GM10248 (cell line): ENCODE measurements around the gene TRIM41.

ENCODE experiments used
- CTCF ChIA-PET: fragments of 300-600 bp; sonication (Branson Sonifier 250); formaldehyde crosslinking; extraction: SDS; loops from one replicate; lab custom pipeline; 2021; ENCODE audit warnings: antibody characterized with exemption; lab: Yijun Ruan, JAX
- POLR2A ChIA-PET: fragments of 350-650 bp; sonication (Branson Sonifier 250); formaldehyde crosslinking; extraction: SDS; loops from one replicate; lab custom pipeline; 2020; ENCODE audit warnings: antibody characterized with exemption; lab: Yijun Ruan, JAX
- DNase-seq: peaks from one replicate; pipeline ENCODE4 v3.0.0; 2012; ENCODE audit errors: extremely low spot score
- CTCF ChIP-seq: IDR thresholded peaks from 2 replicates; pipeline ENCODE4 v1.5.1; 2012; ENCODE audit warnings: mild to moderate bottlenecking, low read depth; ENCODE audit errors: extremely low read depth, missing control alignments, control extremely low read depth

The TRIM41 gene

GRCh38 chr5:181230551-181230950, 7.5 kb downstream of the TRIM41 start:
- no peak for DNase-seq
- TF ChIP-seq CTCF = no peak
- CTCF ChIA-PET = interaction anchor here (1.5 kb wide), 1 partner anchor 26 kb away, joined by 3 read pairs; no protein-coding TSS in a partner anchor
- POLR2A ChIA-PET = no interaction called here

- no peak for TF ChIP-seq CTCF
- CTCF ChIA-PET = interaction anchor here (1.5 kb wide), 1 partner anchor 25 kb away, joined by 3 read pairs; no protein-coding TSS in a partner anchor
- POLR2A ChIA-PET = interaction anchor here (1.0 kb wide), 1 partner anchor 13 kb away, joined by 3 read pairs; no protein-coding TSS in a partner anchor
- DNase-seq = no peak
These were observed 8.4 kb downstream of the TRIM41 start for GRCh38 chr5:181231432-181231831.

GRCh38 chr5:181232593-181232992, 9.5 kb downstream of the TRIM41 start:
- no peak for TF ChIP-seq CTCF
- ChIA-PET POLR2A (no interaction called here), CTCF (no interaction called here)
- no peak for DNase-seq

- ChIA-PET CTCF (interaction anchor here (1.8 kb wide), 1 partner anchor 11 kb away, joined by 4 read pairs; the partner anchor contains the start of gene RACK1), POLR2A (interaction anchor here (1.7 kb wide), 1 partner anchor 9 kb away, joined by 4 read pairs; no protein-coding TSS in a partner anchor)
- TF ChIP-seq CTCF = no peak
- DNase-seq = no peak
These were observed 10.2 kb downstream of the TRIM41 start for GRCh38 chr5:181233088-181233800.

GRCh38 chr5:181233801-181234454, 10.8 kb downstream of the TRIM41 start:
- ChIA-PET CTCF (interaction anchor here (1.8 kb wide), 1 partner anchor 10 kb away, joined by 4 read pairs; the partner anchor contains the start of gene RACK1), POLR2A (interaction anchor here (1.7 to 2.1 kb wide), 2 partner anchors 8 to 10 kb away, joined by 4 to 15 read pairs; partner anchors contain the start of gene TRIM41)
- no peak for DNase-seq
- no peak for TF ChIP-seq CTCF
